K562 (cell line): ENCODE results near the gene PCSK7.

ENCODE experiments used
- ATF7 ChIP-seq: fragments of 450-650 bp; IDR thresholded peaks from 2 replicates; pipeline ENCODE4 v1.7.1; 2014; ENCODE audit warnings: mild to moderate bottlenecking, moderate library complexity
- CEBPZ ChIP-seq: fragments of 150-350 bp; IDR thresholded peaks from 2 replicates; pipeline ENCODE4 v1.6.1; 2014; ENCODE audit warnings: low read depth, mild to moderate bottlenecking, low read length, borderline replicate concordance
- CGGBP1 ChIP-seq: fragments of 250-450 bp; sonication (Bioruptor Pico); IDR thresholded peaks from 2 replicates; pipeline ENCODE4 v1.9.0; 2021; ENCODE audit warnings: mild to moderate bottlenecking
- CTCF ChIP-seq, 3 experiments: IDR thresholded peaks in 2 of 3; conservative IDR thresholded peaks in 1 of 3; 2 replicates each; pipeline ENCODE4 v1.5.1; 2011 to 2012; ENCODE audit warnings: low read length in 3 of 3, mild to moderate bottlenecking in 3 of 3, control low read depth in 2 of 3, improper control_type of control experiment in 1 of 3, inconsistent platforms in 1 of 3, low read depth in 1 of 3, mixed read lengths in 1 of 3, moderate library complexity in 1 of 3; ENCODE audit not compliant: insufficient read depth in 2 of 3
- ELF4 ChIP-seq: fragments of 450-650 bp; formaldehyde crosslinking; IDR thresholded peaks from 2 replicates; pipeline ENCODE4 v1.4.0; 2022; ENCODE audit warnings: missing genetic modification characterization
- ELK1 ChIP-seq: sonication (generic); formaldehyde crosslinking; IDR thresholded peaks from 2 replicates; pipeline ENCODE4 v1.8.1; 2022; ENCODE audit warnings: missing genetic modification reagents
- POLR2G ChIP-seq: fragments of 200-400 bp; formaldehyde crosslinking; IDR thresholded peaks from 2 replicates; pipeline ENCODE4 v1.6.1; 2017; ENCODE audit warnings: low read depth, mild to moderate bottlenecking, antibody characterized with exemption, low read length, moderate library complexity
- RAD21 ChIP-seq, 2 experiments: fragments of 250-450 bp in 1 of 2; fragments of 450-650 bp in 1 of 2; sonication (Bioruptor Pico) in 1 of 2; formaldehyde crosslinking in 1 of 2; IDR thresholded peaks in 1 of 2; conservative IDR thresholded peaks in 1 of 2; 2 replicates each; pipeline versions ENCODE4 v1.4.0 to v1.8.0; 2020 to 2022; ENCODE audit warnings: mild to moderate bottlenecking in 2 of 2, moderate library complexity in 1 of 2
- TARDBP ChIP-seq: fragments of 450-650 bp; IDR thresholded peaks from 2 replicates; pipeline ENCODE4 v1.6.1; 2016
- TFAP4 ChIP-seq: sonication (generic); formaldehyde crosslinking; IDR thresholded peaks from 2 replicates; pipeline ENCODE4 v1.8.0; 2022; ENCODE audit warnings: missing genetic modification reagents, mild to moderate bottlenecking, moderate library complexity, borderline replicate concordance
- TSHZ1 ChIP-seq: fragments of 250-450 bp; sonication (Bioruptor Pico); IDR thresholded peaks from 2 replicates; pipeline ENCODE4 v1.4.0; 2020; ENCODE audit warnings: mild to moderate bottlenecking, moderate library complexity
- YY1 ChIP-seq, 3 experiments: IDR thresholded peaks; 2 replicates each; pipeline ENCODE4 v1.6.1; 2011; ENCODE audit warnings: low read length in 2 of 3, mild to moderate bottlenecking in 2 of 3, moderate library complexity in 2 of 3, borderline replicate concordance in 1 of 3, control low read depth in 1 of 3, low read depth in 1 of 3; ENCODE audit not compliant: insufficient read depth in 3 of 3, insufficient replicate concordance in 2 of 3, control insufficient read depth in 1 of 3, insufficient read length in 1 of 3; ENCODE audit errors: extremely low read depth in 1 of 3

GRCh38 chr11:117176186-117176585 is 55.7 kb downstream of the PCSK7 start:
- TF ChIP-seq ELK1 (CRISPR knock-in tag), result no peak
- TF ChIP-seq CGGBP1 (CRISPR knock-in tag), result no peak
- no peak for TF ChIP-seq ATF7
- no peak for TF ChIP-seq TFAP4 (CRISPR knock-in tag)
- no peak for TF ChIP-seq ELF4
- no peak for TF ChIP-seq TSHZ1 (CRISPR knock-in tag)
- no peak for TF ChIP-seq CTCF (IDR thresholded peaks at IDR 0.05 in 2 of 3, conservative IDR thresholded peaks at IDR 0.05 in 1 of 3; ENCODE audit: insufficient read depth in 2 of 3, low read depth in 1 of 3, low read length in 3 of 3)
- no peak for TF ChIP-seq POLR2G
- TF ChIP-seq RAD21 (CRISPR knock-in tag; conservative IDR thresholded peaks at IDR 0.05 in 1 of 2, IDR thresholded peaks at IDR 0.05 in 1 of 2), result no peak
- TF ChIP-seq YY1 (IDR thresholded peaks at IDR 0.05; ENCODE audit: borderline replicate concordance in 1 of 3, control insufficient read depth in 1 of 3, extremely low read depth in 1 of 3, insufficient read depth in 3 of 3, insufficient read length in 1 of 3, insufficient replicate concordance in 2 of 3, low read depth in 1 of 3, low read length in 2 of 3), result no peak
- no peak for TF ChIP-seq TARDBP
- no peak for TF ChIP-seq CEBPZ
